Muscle of leg (tissue), 11 donors: Measurements from ENCODE around the gene LDB2. TPM values are rescaled to one million over a fixed set of nuclear protein-coding genes. Genes with fewer than 3 reads are reported as not detected.

Experiments used
- DNase-seq: peaks from one replicate; pipeline ENCODE4 v3.0.0; 2013
- H3K27ac ChIP-seq: one replicate; pipeline ENCODE4 v1.5.1; 2013; ENCODE audit warnings: mild to moderate bottlenecking, low read length, control low read depth
- H3K27me3 ChIP-seq: one replicate; pipeline ENCODE4 v1.6.1; 2013; ENCODE audit warnings: low read length; ENCODE audit not compliant: control insufficient read depth, insufficient read depth
- H3K36me3 ChIP-seq: one replicate; pipeline ENCODE4 v1.6.1; 2013; ENCODE audit warnings: low read length; ENCODE audit not compliant: control insufficient read depth, insufficient read depth
- H3K4me1 ChIP-seq: one replicate; pipeline ENCODE4 v1.6.1; 2013; ENCODE audit warnings: low read length; ENCODE audit not compliant: control insufficient read depth, insufficient read depth
- H3K4me3 ChIP-seq: one replicate; pipeline ENCODE4 v1.5.1; 2013; ENCODE audit warnings: low read length, control low read depth
- H3K9me3 ChIP-seq: replicated peaks from 2 replicates; pipeline ENCODE4 v1.6.1; 2013; ENCODE audit warnings: low read depth, low read length; ENCODE audit not compliant: control insufficient read depth
- WGBS: methylation state at CpG from one replicate; pipeline ENCODE4 v1.1.5; 2013; ENCODE audit warnings: missing lambda C conversion rate; ENCODE audit not compliant: insufficient coverage; 5-methylcytosine and 5-hydroxymethylcytosine counted together
- polyA plus RNA-seq, 8 donors: library from polyadenylated mRNA; unstranded; fragments of 120-200 nt; gene quantifications; one replicate each; pipeline versions ENCODE4 v1.2.1 to v1.2.3, GENCODE V29; 2013; ENCODE audit warnings: inconsistent platforms in 1 of 8, low replicate concordance in 1 of 8; ENCODE audit not compliant: insufficient read length in 8 of 8, insufficient read depth in 1 of 8
- total RNA-seq: library from RNA; stranded (reverse); fragments of 120-200 nt; gene quantifications from one replicate; pipeline ENCODE4 v1.2.4, GENCODE V29; 2013

LDB2 gene
- total and polyA plus RNA-seq, 9 donors = 38.5 to 57.2 (median 48.4) TPM

GRCh38 chr4:16809943-16810342 is 88.5 kb downstream of the LDB2 start:
- Histone ChIP-seq H3K4me3 (no peak overlapping the region), H3K36me3 (no peaks in the 10 kb centered on the region), H3K27me3 (no peaks in the 10 kb centered on the region), H3K27ac (no peak overlapping the region), H3K9me3 (no peaks in the 10 kb centered on the region), H3K4me1 (no peaks in the 10 kb centered on the region)
- no peak for DNase-seq
- WGBS = no CpG with 5 or more reads among the region's 3 CpGs

- Histone ChIP-seq H3K27ac (no peak overlapping the region), H3K27me3 (no peaks in the 10 kb centered on the region), H3K4me1 (no peaks in the 10 kb centered on the region), H3K4me3 (no peak overlapping the region), H3K36me3 (no peaks in the 10 kb centered on the region), H3K9me3 (no peaks in the 10 kb centered on the region)
- DNase-seq = no peak
- no CpG with 5 or more reads among the region's 2 CpGs for WGBS
Measured at GRCh38 chr4:16809064-16809463, 89.4 kb downstream of the LDB2 start.

GRCh38 chr4:16807355-16807754 is 91.1 kb downstream of the LDB2 start:
- H3K4me3 ChIP-seq = no peak overlapping the region
- DNase-seq = no peak
- H3K9me3 ChIP-seq = no peaks in the 10 kb centered on the region
- no peaks in the 10 kb centered on the region for H3K27me3 ChIP-seq
- H3K27ac ChIP-seq = no peak overlapping the region
- H3K4me1 ChIP-seq = no peaks in the 10 kb centered on the region
- no peaks in the 10 kb centered on the region for H3K36me3 ChIP-seq

- no peaks in the 10 kb centered on the region for H3K27me3 ChIP-seq
- no peak overlapping the region for H3K4me3 ChIP-seq
- H3K4me1 ChIP-seq = no peaks in the 10 kb centered on the region
- no peaks in the 10 kb centered on the region for H3K9me3 ChIP-seq
- DNase-seq = no peak
- no peaks in the 10 kb centered on the region for H3K36me3 ChIP-seq
- no peak overlapping the region for H3K27ac ChIP-seq
Measured at GRCh38 chr4:16804581-16804980, 93.9 kb downstream of the LDB2 start.

- H3K27me3 ChIP-seq = no peaks in the 10 kb centered on the region
- H3K4me3 ChIP-seq = no peak overlapping the region
- H3K36me3 ChIP-seq = no peaks in the 10 kb centered on the region
- no peak for DNase-seq
- H3K27ac ChIP-seq = no peak overlapping the region
- H3K9me3 ChIP-seq = no peaks in the 10 kb centered on the region
- no peaks in the 10 kb centered on the region for H3K4me1 ChIP-seq
- no CpG with 5 or more reads among the region's 3 CpGs for WGBS
Measured at GRCh38 chr4:16802044-16802443, 96.4 kb downstream of the LDB2 start.

- no peaks in the 10 kb centered on the region for H3K4me1 ChIP-seq
- WGBS = no CpG with 5 or more reads among the region's 3 CpGs
- no peak overlapping the region for H3K27ac ChIP-seq
- H3K9me3 ChIP-seq = no peaks in the 10 kb centered on the region
- H3K36me3 ChIP-seq = no peaks in the 10 kb centered on the region
- no peak overlapping the region for H3K4me3 ChIP-seq
- H3K27me3 ChIP-seq = no peaks in the 10 kb centered on the region
- DNase-seq = no peak
Measured at GRCh38 chr4:16801356-16801755, 97.1 kb downstream of the LDB2 start.

- WGBS = 92% methylated on average over 2 of the region's 9 CpGs
- Histone ChIP-seq H3K36me3 (no peaks in the 10 kb centered on the region), H3K27ac (no peak overlapping the region), H3K27me3 (no peaks in the 10 kb centered on the region), H3K4me1 (peaks cover 4% of the 10 kb centered on the region), H3K9me3 (no peaks in the 10 kb centered on the region), H3K4me3 (no peak overlapping the region)
- DNase-seq = peak; percentile 68
Measured at GRCh38 chr4:16794816-16795445, 103.5 kb downstream of the LDB2 start.

GRCh38 chr4:16791460-16791859 is 107.0 kb downstream of the LDB2 start:
- no peak for DNase-seq
- Histone ChIP-seq H3K27me3 (no peaks in the 10 kb centered on the region), H3K27ac (no peak overlapping the region), H3K9me3 (no peaks in the 10 kb centered on the region), H3K4me3 (no peak overlapping the region), H3K36me3 (no peaks in the 10 kb centered on the region), H3K4me1 (peaks cover 4% of the 10 kb centered on the region)
- no CpG with 5 or more reads among the region's 6 CpGs for WGBS

- Histone ChIP-seq H3K4me1 (peaks cover 4% of the 10 kb centered on the region), H3K27me3 (no peaks in the 10 kb centered on the region), H3K36me3 (no peaks in the 10 kb centered on the region), H3K27ac (no peak overlapping the region), H3K4me3 (no peak overlapping the region), H3K9me3 (no peaks in the 10 kb centered on the region)
- DNase-seq = no peak
- WGBS = 75% methylated on average over 8 of the region's 8 CpGs
Measured at GRCh38 chr4:16790508-16790907, 107.9 kb downstream of the LDB2 start.

GRCh38 chr4:16788868-16789267 is 109.6 kb downstream of the LDB2 start:
- no peak overlapping the region for H3K4me3 ChIP-seq
- WGBS = 100% methylated on average over 1 of the region's 3 CpGs
- DNase-seq = no peak

More at GRCh38 chr4:16788868-16789267, 109.6 kb downstream of the LDB2 start:
- no peaks in the 10 kb centered on the region for H3K27me3 ChIP-seq
- no peaks in the 10 kb centered on the region for H3K9me3 ChIP-seq
- no peaks in the 10 kb centered on the region for H3K36me3 ChIP-seq
- H3K27ac ChIP-seq = no peak overlapping the region
- no peaks in the 10 kb centered on the region for H3K4me1 ChIP-seq
